H9 (cell line): ENCODE measurements around the gene ZFAND3. TPM values are rescaled to one million over a fixed set of nuclear protein-coding genes. Genes with fewer than 3 reads are reported as not detected.
A peak's percentile ranks its signal among the peaks of the same experiment; 100 is the strongest.

Source experiments
- DNase-seq: peaks from one replicate; pipeline ENCODE4 v3.0.0-alpha.2; 2017
- H2AFZ ChIP-seq: one replicate; pipeline ENCODE4 v1.6.1; 2013; ENCODE audit warnings: mild to moderate bottlenecking, low read length, control low read depth, moderate library complexity
- H2AK5ac ChIP-seq: 2 replicates; pipeline ENCODE4 v1.6.1; 2013; ENCODE audit warnings: low read length, control low read depth, mixed read lengths; ENCODE audit not compliant: insufficient read length
- H2BK120ac ChIP-seq: one replicate; pipeline ENCODE4 v1.6.1; 2013; ENCODE audit warnings: low read depth, mild to moderate bottlenecking, low read length, control low read depth, inconsistent platforms; ENCODE audit not compliant: poor library complexity, severe bottlenecking
- H2BK12ac ChIP-seq: 2 replicates; pipeline ENCODE4 v1.6.1; 2013; ENCODE audit warnings: low read length, control low read depth, mixed read lengths, low read depth; ENCODE audit not compliant: insufficient read length
- H2BK15ac ChIP-seq: 2 replicates; pipeline ENCODE4 v1.6.1; 2013; ENCODE audit warnings: low read depth, low read length, control low read depth
- H2BK20ac ChIP-seq: one replicate; pipeline ENCODE4 v1.6.1; 2013; ENCODE audit warnings: low read depth, mild to moderate bottlenecking, low read length, control low read depth, inconsistent platforms; ENCODE audit not compliant: poor library complexity, severe bottlenecking
- H2BK5ac ChIP-seq: 2 replicates; pipeline ENCODE4 v1.6.1; 2013; ENCODE audit warnings: low read length, control low read depth, mixed read lengths; ENCODE audit not compliant: insufficient read length
- H3K14ac ChIP-seq: 2 replicates; pipeline ENCODE4 v1.6.1; 2013; ENCODE audit warnings: low read length, control low read depth; ENCODE audit not compliant: insufficient read depth
- H3K18ac ChIP-seq: 2 replicates; pipeline ENCODE4 v1.6.1; 2013; ENCODE audit warnings: low read depth, mild to moderate bottlenecking, mixed read lengths, low read length, control low read depth; ENCODE audit not compliant: insufficient read length
- H3K23ac ChIP-seq: 2 replicates; pipeline ENCODE4 v1.6.1; 2013; ENCODE audit warnings: low read length, control low read depth, mixed read lengths, low read depth; ENCODE audit not compliant: insufficient read length
- H3K23me2 ChIP-seq: 2 replicates; pipeline ENCODE4 v1.6.1; 2013; ENCODE audit warnings: low read depth, mild to moderate bottlenecking, mixed read lengths, low read length, control low read depth; ENCODE audit not compliant: insufficient read length, poor library complexity, severe bottlenecking
- H3K27ac ChIP-seq: 2 replicates; pipeline ENCODE4 v1.5.1; 2013; ENCODE audit warnings: low read length, control low read depth, mixed read lengths, low read depth; ENCODE audit not compliant: insufficient read length
- H3K27me3 ChIP-seq: 2 replicates; pipeline ENCODE4 v1.6.1; 2013; ENCODE audit warnings: low read length, control low read depth, inconsistent platforms; ENCODE audit not compliant: insufficient read depth
- H3K4ac ChIP-seq: 2 replicates; pipeline ENCODE4 v1.6.1; 2013; ENCODE audit warnings: low read depth, mild to moderate bottlenecking, control low read depth, inconsistent platforms, low read length, moderate library complexity
- H3K4me1 ChIP-seq: 2 replicates; pipeline ENCODE4 v1.6.1; 2013; ENCODE audit warnings: low read length, control low read depth, inconsistent platforms; ENCODE audit not compliant: insufficient read depth
- H3K4me2 ChIP-seq: 2 replicates; pipeline ENCODE4 v1.6.1; 2013; ENCODE audit warnings: low read length, control low read depth, mixed read lengths; ENCODE audit not compliant: insufficient read length, insufficient read depth
- H3K56ac ChIP-seq: 2 replicates; pipeline ENCODE4 v1.6.1; 2013; ENCODE audit warnings: low read depth, mild to moderate bottlenecking, mixed read lengths, low read length, control low read depth; ENCODE audit not compliant: insufficient read length
- H3K79me1 ChIP-seq: 2 replicates; pipeline ENCODE4 v1.6.1; 2013; ENCODE audit warnings: low read depth, mild to moderate bottlenecking, moderate library complexity, low read length, control low read depth, inconsistent platforms; ENCODE audit not compliant: insufficient read depth, poor library complexity, severe bottlenecking
- H3K79me2 ChIP-seq: 2 replicates; pipeline ENCODE4 v1.6.1; 2013; ENCODE audit warnings: low read length, control low read depth, inconsistent platforms; ENCODE audit not compliant: insufficient read depth
- H3K9ac ChIP-seq: 2 replicates; pipeline ENCODE4 v1.6.1; 2013; ENCODE audit warnings: low read length, control low read depth, mixed read lengths; ENCODE audit not compliant: insufficient read length; ENCODE audit errors: extremely low read depth
- H3K9me3 ChIP-seq: one replicate; pipeline ENCODE4 v1.6.1; 2013; ENCODE audit warnings: low read depth, low read length, inconsistent platforms; ENCODE audit not compliant: control insufficient read depth
- H3T11ph ChIP-seq: one replicate; pipeline ENCODE4 v1.6.1; 2013; ENCODE audit warnings: mild to moderate bottlenecking, low read length, control low read depth, inconsistent platforms
- H4K20me1 ChIP-seq: one replicate; pipeline ENCODE4 v1.6.1; 2013; ENCODE audit not compliant: control insufficient read depth, insufficient read length, insufficient read depth
- H4K5ac ChIP-seq: 2 replicates; pipeline ENCODE4 v1.6.1; 2013; ENCODE audit warnings: low read depth, mild to moderate bottlenecking, mixed read lengths, low read length, control low read depth; ENCODE audit not compliant: insufficient read length
- H4K8ac ChIP-seq: replicated peaks from 2 replicates; pipeline ENCODE4 v1.6.1; 2013; ENCODE audit warnings: low read length, control low read depth, mixed read lengths, low read depth; ENCODE audit not compliant: insufficient read length
- H4K91ac ChIP-seq: 2 replicates; pipeline ENCODE4 v1.6.1; 2013; ENCODE audit warnings: low read depth, mild to moderate bottlenecking, moderate library complexity, mixed read lengths, low read length, control low read depth; ENCODE audit not compliant: insufficient read length
- H3K27ac Mint-ChIP-seq, 3 experiments: 2 replicates in 2 of 3; 3 replicates in 1 of 3; pipeline ENCODE4 v1.8.0; 2020 to 2021; ENCODE audit warnings: mixed read lengths in 3 of 3, mild to moderate bottlenecking in 1 of 3, moderate library complexity in 1 of 3
- H3K27me3 Mint-ChIP-seq: 2 replicates; pipeline ENCODE4 v1.8.0; 2021; ENCODE audit warnings: low read depth, mild to moderate bottlenecking, moderate library complexity, mixed read lengths
- H3K36me3 Mint-ChIP-seq, 3 experiments: 2 replicates in 2 of 3; 3 replicates in 1 of 3; pipeline ENCODE4 v1.8.0; 2020 to 2021; ENCODE audit warnings: low read depth in 3 of 3, mixed read lengths in 3 of 3; ENCODE audit not compliant: insufficient read depth in 1 of 3
- H3K4me1 Mint-ChIP-seq, 2 experiments: 2 replicates each; pipeline ENCODE4 v1.8.0; 2020; ENCODE audit warnings: mixed read lengths in 2 of 2
- H3K4me3 Mint-ChIP-seq, 2 experiments: 2 replicates in 1 of 2; 3 replicates in 1 of 2; pipeline ENCODE4 v1.8.0; 2020 to 2021; ENCODE audit warnings: mild to moderate bottlenecking in 2 of 2, mixed read lengths in 2 of 2, moderate library complexity in 1 of 2
- H3K9me3 Mint-ChIP-seq, 2 experiments: 2 replicates in 1 of 2; 3 replicates in 1 of 2; pipeline ENCODE4 v1.8.0; 2020; ENCODE audit warnings: mild to moderate bottlenecking in 2 of 2, mixed read lengths in 2 of 2, moderate library complexity in 1 of 2
- CTCF ChIP-seq: fragments of 200-600 bp; sonication (generic); conservative IDR thresholded peaks from 3 replicates; pipeline ENCODE4 v1.8.0; 2021; ENCODE audit warnings: antibody characterized with exemption, mild to moderate bottlenecking
- WGBS: extraction: QIAGEN DNeasy Blood & Tissue Kit; methylation state at CpG from one replicate; pipeline ENCODE4 v1.1.7; 2013; ENCODE audit warnings: missing lambda C conversion rate, low lambda C conversion rate, mixed read lengths; ENCODE audit not compliant: insufficient read length; ENCODE audit errors: extremely low coverage; 5-methylcytosine and 5-hydroxymethylcytosine counted together
- total RNA-seq: library from RNA; stranded (reverse); gene quantifications from 2 replicates; pipeline ENCODE4 v1.2.1, GENCODE V29; 2021

Gene ZFAND3
- total RNA-seq, 1 experiment from 2014 or later = 57.7 TPM

GRCh38 chr6:38133932-38134703 is 314.6 kb downstream of the ZFAND3 start:
- Histone ChIP-seq H3K9me3 (no peaks in the 10 kb centered on the region), H3T11ph (no peak overlapping the region), H3K9ac (no peak overlapping the region), H3K18ac (no peak overlapping the region), H3K23me2 (no peaks in the 10 kb centered on the region), H4K5ac (no peak overlapping the region), H3K79me1 (peaks cover 3% of the 10 kb centered on the region), H4K8ac (no peak overlapping the region), H3K79me2 (no peaks in the 10 kb centered on the region), H4K20me1 (no peaks in the 10 kb centered on the region), H2BK120ac (no peak overlapping the region), H3K4me2 (no peak overlapping the region), H2BK20ac (no peak overlapping the region), H2AK5ac (no peak overlapping the region), H2BK12ac (no peak overlapping the region), H4K91ac (no peak overlapping the region), H2BK15ac (no peak overlapping the region), H3K27me3 (no peaks in the 10 kb centered on the region), H3K23ac (no peak overlapping the region), H3K4me1 (peaks cover 3% of the 10 kb centered on the region; the same call in 1 of the 2 replicates), H2BK5ac (no peak overlapping the region), H3K56ac (no peak overlapping the region), H3K14ac (no peak overlapping the region), H3K27ac (no peak overlapping the region), H3K4ac (no peak overlapping the region), H2AFZ (no peak overlapping the region)
- H3K27ac Mint-ChIP-seq = peak overlapping the region in 1 of 3 experiments; percentile 2; a peak in 1 of 7 replicates
- no CpG with 5 or more reads among the region's 7 CpGs for WGBS
- peaks cover 0 to 11% (median 0%) of the 10 kb centered on the region in 3 experiments; a peak in 4 of 7 replicates for H3K36me3 Mint-ChIP-seq
- DNase-seq = no peak
- H3K27me3 Mint-ChIP-seq = no peaks in the 10 kb centered on the region
- peaks cover 36 to 38% of the 10 kb centered on the region in 2 experiments for H3K4me1 Mint-ChIP-seq
- TF ChIP-seq CTCF = no peak
- H3K9me3 Mint-ChIP-seq = peaks cover 0 to 3% of the 10 kb centered on the region in 2 experiments; a peak in 2 of 5 replicates
- no peak overlapping the region for H3K4me3 Mint-ChIP-seq
